ENCODE data around the gene OPN5.

DNA sequence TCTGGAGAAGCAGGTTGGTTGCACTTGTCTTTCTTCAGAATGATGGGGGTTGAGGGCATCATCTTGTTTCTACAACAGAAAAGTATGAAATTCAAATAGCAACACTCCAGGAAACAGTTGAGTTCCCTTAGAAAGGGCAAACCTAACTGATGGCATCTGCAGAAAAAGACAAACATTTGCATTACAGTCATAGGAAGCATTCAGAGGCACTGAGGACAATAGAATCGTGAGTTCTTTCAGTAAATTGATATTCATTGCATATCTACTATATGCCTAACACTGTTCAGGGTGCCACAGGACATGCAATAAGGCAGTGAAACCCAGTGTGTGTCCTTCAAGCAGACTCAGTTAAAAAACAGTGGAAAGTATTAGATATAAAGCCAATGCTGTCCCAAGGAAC, 41.1 kb upstream of the OPN5 start:
- TF ChIP-seq, protein P1, sequence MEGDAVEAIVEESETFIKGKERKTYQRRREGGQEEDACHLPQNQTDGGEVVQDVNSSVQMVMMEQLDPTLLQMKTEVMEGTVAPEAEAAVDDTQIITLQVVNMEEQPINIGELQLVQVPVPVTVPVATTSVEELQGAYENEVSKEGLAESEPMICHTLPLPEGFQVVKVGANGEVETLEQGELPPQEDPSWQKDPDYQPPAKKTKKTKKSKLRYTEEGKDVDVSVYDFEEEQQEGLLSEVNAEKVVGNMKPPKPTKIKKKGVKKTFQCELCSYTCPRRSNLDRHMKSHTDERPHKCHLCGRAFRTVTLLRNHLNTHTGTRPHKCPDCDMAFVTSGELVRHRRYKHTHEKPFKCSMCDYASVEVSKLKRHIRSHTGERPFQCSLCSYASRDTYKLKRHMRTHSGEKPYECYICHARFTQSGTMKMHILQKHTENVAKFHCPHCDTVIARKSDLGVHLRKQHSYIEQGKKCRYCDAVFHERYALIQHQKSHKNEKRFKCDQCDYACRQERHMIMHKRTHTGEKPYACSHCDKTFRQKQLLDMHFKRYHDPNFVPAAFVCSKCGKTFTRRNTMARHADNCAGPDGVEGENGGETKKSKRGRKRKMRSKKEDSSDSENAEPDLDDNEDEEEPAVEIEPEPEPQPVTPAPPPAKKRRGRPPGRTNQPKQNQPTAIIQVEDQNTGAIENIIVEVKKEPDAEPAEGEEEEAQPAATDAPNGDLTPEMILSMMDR (conservative IDR thresholded peaks at IDR 0.05 in 1 of 2, IDR thresholded peaks at IDR 0.05 in 1 of 2; ENCODE audit: low read depth in 1 of 2, low read length in 2 of 2), result no peak
- no peak for TF ChIP-seq EZH2 (IDR thresholded peaks at IDR 0.05; ENCODE audit: low read length, missing control alignments)

Data from fibroblast of lung (primary cell).